Brain microvascular endothelial cell (primary cell): ENCODE data around the gene RBM38.

ENCODE experiments used
- DNase-seq: peaks from one replicate; pipeline ENCODE4 v3.0.0-alpha.2; 2020
- H3K27ac ChIP-seq: fragments of 250-450 bp; sonication (Bioruptor Pico); 2 replicates; pipeline ENCODE4 v1.5.1; 2020; ENCODE audit warnings: mild to moderate bottlenecking, moderate library complexity
- H3K27me3 ChIP-seq: fragments of 250-450 bp; sonication (Bioruptor Pico); replicated peaks from 2 replicates; pipeline ENCODE4 v1.5.1; 2020; ENCODE audit warnings: mild to moderate bottlenecking
- H3K36me3 ChIP-seq: fragments of 250-450 bp; sonication (Bioruptor Pico); replicated peaks from 2 replicates; pipeline ENCODE4 v1.5.1; 2020; ENCODE audit warnings: mild to moderate bottlenecking
- H3K4me3 ChIP-seq: 2 replicates; pipeline ENCODE4 v1.5.1; 2011; ENCODE audit warnings: low read depth, mild to moderate bottlenecking, control low read depth, low read length, moderate library complexity
- in situ Hi-C: cut with HindIII; loops from 2 replicates; pipeline ENCODE4 v1.10.0; 2017; ENCODE audit warnings: low sequenced_read_pairs, low pct_ligation_motif_present
- TF ChIP-seq, protein P1 (sequence below): IDR thresholded peaks from 2 replicates; pipeline ENCODE4 v1.5.1; 2011; ENCODE audit warnings: low read depth, mild to moderate bottlenecking, moderate library complexity, low read length, control low read depth, inconsistent platforms; ENCODE audit errors: missing control alignments

RBM38 gene

GRCh38 chr20:57378646-57379262, 12.4 kb upstream of the RBM38 start:
- TF ChIP-seq, protein P1, sequence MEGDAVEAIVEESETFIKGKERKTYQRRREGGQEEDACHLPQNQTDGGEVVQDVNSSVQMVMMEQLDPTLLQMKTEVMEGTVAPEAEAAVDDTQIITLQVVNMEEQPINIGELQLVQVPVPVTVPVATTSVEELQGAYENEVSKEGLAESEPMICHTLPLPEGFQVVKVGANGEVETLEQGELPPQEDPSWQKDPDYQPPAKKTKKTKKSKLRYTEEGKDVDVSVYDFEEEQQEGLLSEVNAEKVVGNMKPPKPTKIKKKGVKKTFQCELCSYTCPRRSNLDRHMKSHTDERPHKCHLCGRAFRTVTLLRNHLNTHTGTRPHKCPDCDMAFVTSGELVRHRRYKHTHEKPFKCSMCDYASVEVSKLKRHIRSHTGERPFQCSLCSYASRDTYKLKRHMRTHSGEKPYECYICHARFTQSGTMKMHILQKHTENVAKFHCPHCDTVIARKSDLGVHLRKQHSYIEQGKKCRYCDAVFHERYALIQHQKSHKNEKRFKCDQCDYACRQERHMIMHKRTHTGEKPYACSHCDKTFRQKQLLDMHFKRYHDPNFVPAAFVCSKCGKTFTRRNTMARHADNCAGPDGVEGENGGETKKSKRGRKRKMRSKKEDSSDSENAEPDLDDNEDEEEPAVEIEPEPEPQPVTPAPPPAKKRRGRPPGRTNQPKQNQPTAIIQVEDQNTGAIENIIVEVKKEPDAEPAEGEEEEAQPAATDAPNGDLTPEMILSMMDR: no peak
- Histone ChIP-seq H3K36me3 (peaks cover 17% of the 10 kb centered on the region), H3K27ac (no peak overlapping the region), H3K27me3 (no peaks in the 10 kb centered on the region), H3K4me3 (no peak overlapping the region)
- in situ Hi-C loops: no loop called here
- no peak for DNase-seq

- DNase-seq: no peak
- Histone ChIP-seq H3K27ac (no peak overlapping the region), H3K36me3 (peaks cover 14% of the 10 kb centered on the region), H3K4me3 (no peak overlapping the region), H3K27me3 (no peaks in the 10 kb centered on the region)
- in situ Hi-C loops: no loop called here
- TF ChIP-seq, protein P1: no peak
These were observed 11.9 kb upstream of the RBM38 start for GRCh38 chr20:57379263-57379647.

DNA sequence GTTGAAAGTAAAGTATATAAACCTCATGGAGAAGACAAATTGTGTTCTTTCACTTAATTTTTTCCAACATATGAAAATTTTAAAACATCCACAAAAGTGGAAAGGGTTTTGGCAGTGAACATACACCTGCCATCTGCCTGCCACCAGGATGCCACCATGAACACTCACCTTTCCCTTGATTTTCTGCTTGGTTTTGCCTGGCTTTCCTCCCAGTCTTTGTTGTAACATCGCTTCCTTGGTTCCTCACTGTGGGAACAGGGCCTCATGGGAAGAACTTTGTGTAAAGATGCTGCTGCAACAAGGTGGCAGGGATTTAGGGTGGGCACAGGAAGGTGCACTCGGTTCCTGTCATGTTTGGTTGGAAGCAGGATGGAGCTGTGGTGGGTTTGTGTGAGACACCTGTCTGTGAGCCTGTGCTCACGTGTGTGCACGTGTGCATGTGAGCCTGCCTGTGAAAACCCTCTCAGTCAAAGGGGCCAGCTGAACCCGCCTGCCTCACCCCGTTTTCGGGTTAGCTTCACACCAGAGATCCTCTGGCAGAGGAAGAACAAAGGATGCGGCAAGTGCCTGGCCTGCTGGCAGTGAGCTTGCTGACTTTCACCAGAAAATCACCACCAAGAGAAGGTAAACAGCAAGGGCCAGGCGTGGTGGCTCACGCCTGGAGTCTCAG, 11.0 kb upstream of the RBM38 start:
- TF ChIP-seq, protein P1: no peak
- H3K36me3 ChIP-seq: peaks cover 6% of the 10 kb centered on the region
- H3K27ac ChIP-seq: no peak overlapping the region
- no peak for DNase-seq
- in situ Hi-C loops: no loop called here
- H3K4me3 ChIP-seq: no peak overlapping the region
- no peaks in the 10 kb centered on the region for H3K27me3 ChIP-seq

DNA sequence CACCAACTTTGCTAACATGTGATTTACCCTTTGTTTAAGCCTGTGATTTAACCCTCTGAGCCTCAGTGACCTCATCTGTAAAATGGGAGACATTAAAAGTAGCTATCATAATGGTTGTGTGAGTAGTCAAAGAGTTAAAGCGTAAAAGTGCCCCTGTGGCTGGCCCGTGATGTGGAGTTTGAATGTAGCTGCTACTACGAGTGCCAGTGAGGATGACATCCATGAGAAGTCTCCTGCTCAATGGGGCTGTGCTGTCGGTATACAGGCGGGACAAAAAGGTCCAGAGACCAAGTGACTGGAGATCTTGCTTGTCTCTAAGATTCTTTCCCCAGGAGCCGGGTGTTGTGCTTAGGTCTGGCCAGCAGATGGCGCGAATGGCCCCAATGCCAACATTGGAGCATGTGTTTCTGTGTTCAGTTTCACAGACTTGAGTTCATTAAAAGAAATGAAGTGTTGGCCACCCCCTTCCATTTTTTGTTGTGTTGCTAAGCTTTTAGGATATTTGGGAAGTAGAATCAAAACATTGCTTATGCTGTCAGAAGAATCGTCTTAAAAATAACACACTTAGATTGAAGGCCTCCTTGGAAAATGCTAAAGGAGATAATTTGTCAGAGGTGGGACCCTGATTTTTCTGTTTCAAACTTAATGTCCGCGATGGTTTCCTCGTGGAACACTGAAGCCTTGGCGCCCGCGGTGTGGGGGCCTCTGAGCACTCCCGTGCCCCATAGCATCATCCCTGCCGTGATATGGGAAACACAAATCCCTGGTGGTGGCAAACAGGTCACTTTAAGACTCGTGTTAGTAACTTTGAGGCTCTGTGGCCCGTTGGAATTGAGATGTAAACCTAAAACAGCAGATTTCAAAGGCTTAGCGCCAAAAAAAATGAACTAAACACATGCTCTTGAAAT, 9.3 kb upstream of the RBM38 start:
- in situ Hi-C loops: no loop called here
- H3K36me3 ChIP-seq: peaks cover 3% of the 10 kb centered on the region

DNA sequence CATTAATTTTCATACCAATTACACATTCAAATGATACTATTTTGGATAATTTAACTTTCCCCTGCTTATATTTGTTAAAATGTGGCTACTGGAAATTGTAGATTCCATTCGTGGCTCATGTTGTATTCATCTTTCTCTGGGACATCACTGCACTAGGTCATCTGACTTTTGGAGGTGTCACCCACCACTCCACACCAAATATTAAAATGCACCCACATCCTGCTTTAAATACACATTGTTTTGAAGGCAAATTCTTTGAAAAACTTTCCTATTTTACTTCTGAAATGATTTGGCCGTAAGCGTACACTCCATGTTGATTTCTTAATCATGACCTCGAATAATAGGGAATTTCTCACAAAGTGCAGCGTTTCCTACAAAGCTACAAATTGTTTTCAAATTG, 8.7 kb upstream of the RBM38 start:
- TF ChIP-seq, protein P1: no peak
- Histone ChIP-seq H3K4me3 (no peak overlapping the region), H3K27me3 (no peaks in the 10 kb centered on the region), H3K27ac (no peak overlapping the region), H3K36me3 (peaks cover 3% of the 10 kb centered on the region)
- in situ Hi-C loops: no loop called here
- no peak for DNase-seq

More for the DNA sequence above, 9.3 kb upstream of the RBM38 start:
- TF ChIP-seq, protein P1: peak; percentile 97
- DNase-seq: peak; percentile 72
- Histone ChIP-seq H3K27me3 (no peaks in the 10 kb centered on the region), H3K4me3 (no peak overlapping the region), H3K27ac (no peak overlapping the region)
